ENCODE results near the gene TAOK1.
A peak's percentile ranks its signal among the peaks of the same experiment; 100 is the strongest.
"Not testable (repeated sequence)": the region's sequence is repeated elsewhere in the genome, so short reads cannot be mapped to it uniquely, and the experiment has no call there.

TAOK1 gene

GRCh38 chr17:29389982-29390850, at the start of gene TAOK1:
Gene TAOK1, plus strand, starts transcription at chr17:29390363. Its CDS starts 61,186 bp downstream, at chr17:29451549.
- peak; percentile 97 for DNase-seq

GRCh38 chr17:29341726-29342125, 48.4 kb upstream of the TAOK1 start:
- DNase-seq: no peak

- DNase-seq: no peak
These were observed 47.9 kb upstream of the TAOK1 start for GRCh38 chr17:29342158-29342765.

GRCh38 chr17:29344201-29344856, 45.8 kb upstream of the TAOK1 start:
- no peak for DNase-seq

- DNase-seq: no peak
These were observed 45.1 kb upstream of the TAOK1 start for GRCh38 chr17:29345066-29345465.

GRCh38 chr17:29345470-29345869, 44.7 kb upstream of the TAOK1 start:
- not testable (repeated sequence) for DNase-seq

- no peak for DNase-seq
These were observed 43.7 kb upstream of the TAOK1 start for GRCh38 chr17:29346462-29346861.

GRCh38 chr17:29347831-29348629, 42.1 kb upstream of the TAOK1 start:
- no peak for DNase-seq

- no peak for DNase-seq
These were observed 40.8 kb upstream of the TAOK1 start for GRCh38 chr17:29349409-29349808.

- no peak for DNase-seq
These were observed 38.0 kb upstream of the TAOK1 start for GRCh38 chr17:29352146-29352545.

GRCh38 chr17:29357232-29357631, 32.9 kb upstream of the TAOK1 start:
- no peak for DNase-seq

- no peak for DNase-seq
These were observed 32.3 kb upstream of the TAOK1 start for GRCh38 chr17:29357821-29358232.

GRCh38 chr17:29358416-29358815, 31.7 kb upstream of the TAOK1 start:
- no peak for DNase-seq

- no peak for DNase-seq
These were observed 30.4 kb upstream of the TAOK1 start for GRCh38 chr17:29359777-29360176.

GRCh38 chr17:29363716-29364115, 26.4 kb upstream of the TAOK1 start:
- DNase-seq: no peak

GRCh38 chr17:29364691-29365090, 25.5 kb upstream of the TAOK1 start:
- no peak for DNase-seq

- no peak for DNase-seq
These were observed 22.0 kb upstream of the TAOK1 start for GRCh38 chr17:29368161-29368560.

- DNase-seq: no peak
These were observed 21.2 kb upstream of the TAOK1 start for GRCh38 chr17:29368926-29369325.

GRCh38 chr17:29369831-29370735, 20.1 kb upstream of the TAOK1 start:
- DNase-seq: peak; percentile 48

- DNase-seq: no peak
These were observed 13.4 kb upstream of the TAOK1 start for GRCh38 chr17:29376667-29377270.

- DNase-seq: no peak
These were observed 11.7 kb upstream of the TAOK1 start for GRCh38 chr17:29378500-29378899.
